GM12891 (cell line): ENCODE measurements around the gene PMAIP1.

Experiments
- POLR2A ChIP-seq: IDR thresholded peaks from 2 replicates; pipeline ENCODE4 v1.6.1; 2011; ENCODE audit warnings: low read depth, low read length, control low read depth
- POLR2AphosphoS5 ChIP-seq: IDR thresholded peaks from 2 replicates; pipeline ENCODE4 v1.6.1; 2011; ENCODE audit warnings: low read depth, low read length, control low read depth
- POU2F2 ChIP-seq: IDR thresholded peaks from 2 replicates; pipeline ENCODE4 v1.6.1; 2011; ENCODE audit warnings: low read depth, mild to moderate bottlenecking, control low read depth, low read length, moderate library complexity
- SPI1 ChIP-seq: IDR thresholded peaks from 2 replicates; pipeline ENCODE4 v1.6.1; 2011; ENCODE audit warnings: low read depth, low read length, control low read depth
- TAF1 ChIP-seq: IDR thresholded peaks from 2 replicates; pipeline ENCODE4 v1.6.1; 2011; ENCODE audit warnings: low read depth, low read length, control low read depth

DNA sequence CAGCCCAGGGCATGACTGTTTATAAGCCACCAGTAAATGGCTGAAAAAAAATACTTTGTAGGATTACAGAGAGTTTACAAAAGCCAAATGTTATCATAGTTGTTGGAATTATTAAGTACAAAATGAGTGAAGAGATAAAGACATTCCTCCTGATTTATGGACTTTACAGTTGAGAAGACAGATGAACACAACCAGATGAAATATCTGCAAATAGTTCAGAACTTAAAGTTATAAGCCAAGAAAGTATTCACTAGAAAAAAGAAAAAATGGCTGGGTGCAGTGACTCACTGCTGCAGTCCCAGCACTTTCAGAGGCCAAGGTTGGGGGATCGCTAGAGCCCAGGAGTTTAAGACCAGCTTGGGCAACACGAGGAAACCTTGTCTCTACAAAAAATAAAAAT is 11.2 kb downstream of the PMAIP1 start:
- TF ChIP-seq TAF1 = no peak
- TF ChIP-seq POLR2AphosphoS5 = no peak
- TF ChIP-seq POLR2A = no peak
- no peak for TF ChIP-seq SPI1
- TF ChIP-seq POU2F2 = no peak
